NCI-H1694 treated with DMSO at 0.1 percent for 48 hours (cell line): ENCODE measurements around the gene SIAH2.
A peak's percentile ranks its signal among the peaks of the same experiment; 100 is the strongest.
"Not testable (repeated sequence)": the region's sequence is repeated elsewhere in the genome, so short reads cannot be mapped to it uniquely, and the experiment has no call there.

Experiments used
- DNase-seq: peaks from one replicate; lab custom pipeline; 2025; lab: John Stamatoyannopoulos, UW

Gene SIAH2, protein sequence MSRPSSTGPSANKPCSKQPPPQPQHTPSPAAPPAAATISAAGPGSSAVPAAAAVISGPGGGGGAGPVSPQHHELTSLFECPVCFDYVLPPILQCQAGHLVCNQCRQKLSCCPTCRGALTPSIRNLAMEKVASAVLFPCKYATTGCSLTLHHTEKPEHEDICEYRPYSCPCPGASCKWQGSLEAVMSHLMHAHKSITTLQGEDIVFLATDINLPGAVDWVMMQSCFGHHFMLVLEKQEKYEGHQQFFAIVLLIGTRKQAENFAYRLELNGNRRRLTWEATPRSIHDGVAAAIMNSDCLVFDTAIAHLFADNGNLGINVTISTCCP

DNA sequence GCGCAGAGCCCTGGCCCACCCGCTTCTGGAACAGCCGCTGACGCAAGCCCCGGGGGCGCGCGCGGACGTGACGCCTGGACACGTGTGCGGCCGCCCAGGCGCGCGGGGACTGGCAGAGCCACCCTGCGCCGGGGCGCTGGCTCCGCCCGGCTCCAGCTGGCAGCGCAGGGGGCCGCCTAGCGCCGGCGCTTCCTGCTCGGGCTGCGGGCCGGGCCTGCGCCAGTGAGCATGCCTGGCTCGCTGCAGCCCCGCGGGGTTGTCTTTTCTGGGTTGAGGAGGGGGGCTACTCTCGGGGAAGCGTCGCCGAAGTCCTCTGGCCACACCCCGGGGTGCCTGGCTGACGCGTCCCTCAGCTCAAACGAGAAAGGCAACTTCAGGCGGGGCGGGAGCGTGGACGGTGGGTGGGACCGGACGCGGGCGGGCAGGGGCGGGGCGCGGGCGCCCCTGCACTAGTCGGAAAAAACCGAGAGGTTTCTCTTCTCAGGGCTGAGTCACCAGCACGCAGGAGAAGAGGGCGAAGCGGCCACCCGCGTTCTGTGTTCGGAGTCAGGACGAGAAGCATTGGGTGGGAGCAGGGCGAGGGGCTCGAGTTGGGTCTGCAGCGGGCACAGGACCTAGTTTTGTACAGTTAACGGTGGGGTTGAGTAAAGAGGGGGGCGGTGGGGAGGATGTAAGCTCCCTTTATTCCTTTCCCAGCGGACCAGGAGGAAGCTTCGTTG lies at the start of gene SIAH2:
Gene SIAH2 (minus strand): TSS at position 48 of the 719 bp plus-strand sequence. CDS start 320 bp downstream, outside the sequence.
- peak; percentile 91 for DNase-seq

DNA sequence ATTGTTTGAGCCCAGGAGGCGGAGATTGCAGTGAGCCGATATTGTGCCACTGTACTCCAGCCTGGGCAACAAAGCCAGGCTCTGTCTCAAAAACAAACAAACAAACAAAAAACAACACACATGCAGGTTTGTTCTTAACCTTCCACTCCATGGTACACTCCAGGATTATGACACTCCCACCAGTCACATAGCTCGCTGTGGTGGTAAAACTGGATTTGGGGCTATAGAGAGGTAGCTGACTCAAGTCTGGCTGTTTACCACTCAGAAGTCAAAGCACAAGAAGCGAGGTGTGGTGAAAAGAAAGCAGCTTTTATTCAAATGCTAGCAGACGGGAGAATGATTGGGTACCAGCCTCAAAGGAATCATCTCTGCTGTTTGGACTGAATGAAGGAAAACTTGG lies 49.0 kb upstream of the SIAH2 start:
- no peak for DNase-seq

DNA sequence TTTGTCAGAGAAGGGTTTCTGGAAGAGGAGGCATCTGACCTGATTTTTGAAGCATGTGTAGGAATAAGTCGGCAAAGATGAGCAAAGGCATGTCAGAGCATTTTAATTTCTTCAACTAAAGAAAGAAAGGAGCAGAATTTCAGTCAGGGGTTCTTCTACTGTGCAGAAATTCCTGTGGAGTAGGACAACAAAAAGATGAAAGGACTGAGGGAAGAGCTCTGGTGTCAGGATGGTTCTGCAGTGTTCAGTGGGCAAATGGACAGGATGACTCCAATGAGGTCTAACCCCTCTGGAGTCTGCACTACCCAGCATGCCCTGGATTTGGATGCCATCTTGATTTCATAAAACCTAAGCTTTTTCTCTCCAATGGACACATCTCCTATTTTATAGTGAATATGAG lies 47.7 kb upstream of the SIAH2 start:
- DNase-seq = no peak

DNA sequence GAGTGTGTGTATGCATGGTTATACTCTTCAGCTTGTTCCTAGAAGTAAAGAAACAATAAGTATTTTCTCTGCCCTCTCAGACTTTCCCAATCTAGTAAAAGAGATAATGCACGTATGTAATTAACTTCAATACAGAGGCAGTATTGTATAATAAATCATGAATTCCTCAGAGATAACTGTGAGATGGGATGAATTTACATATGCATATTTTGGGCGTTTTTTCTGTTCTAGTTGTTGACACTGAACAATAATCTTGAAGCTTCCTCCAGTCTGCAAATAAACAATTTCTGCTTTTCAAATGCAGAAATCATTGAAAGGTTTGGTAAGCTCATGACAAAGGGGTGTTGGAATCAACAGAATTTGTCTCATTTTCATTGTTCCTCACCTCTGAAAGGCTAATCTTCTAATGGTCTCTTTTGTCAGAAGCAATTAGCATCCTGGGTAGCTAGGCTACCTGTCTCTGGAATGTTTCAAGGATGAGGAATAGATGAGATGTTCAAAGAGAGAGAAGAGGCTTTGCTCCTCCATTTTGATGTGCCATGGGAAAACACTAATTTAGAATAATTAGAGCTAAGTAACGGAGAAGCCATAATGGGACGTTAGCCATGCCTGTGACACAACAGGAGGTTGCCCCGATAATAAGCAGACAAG lies 43.3 kb upstream of the SIAH2 start:
- no peak for DNase-seq

DNA sequence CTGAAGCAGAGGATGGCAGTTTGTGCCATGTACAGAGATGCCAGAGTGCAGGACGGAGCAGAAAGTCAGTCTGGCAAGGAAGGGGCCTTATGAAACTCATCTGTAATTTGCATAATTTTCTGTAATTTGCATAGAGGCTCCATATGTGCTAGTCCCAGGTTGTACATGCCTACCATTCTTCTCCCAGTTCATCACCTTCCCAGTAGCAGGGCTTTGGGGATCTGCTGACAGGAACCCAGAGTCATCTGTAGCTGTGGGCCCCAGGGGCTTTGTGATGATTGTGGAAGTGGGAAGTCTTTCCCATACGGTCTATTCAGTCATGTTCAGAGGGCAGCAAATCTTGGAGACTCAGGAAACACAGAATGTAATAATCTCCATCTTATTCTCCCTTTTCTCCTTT lies 42.4 kb upstream of the SIAH2 start:
- no peak for DNase-seq

DNA sequence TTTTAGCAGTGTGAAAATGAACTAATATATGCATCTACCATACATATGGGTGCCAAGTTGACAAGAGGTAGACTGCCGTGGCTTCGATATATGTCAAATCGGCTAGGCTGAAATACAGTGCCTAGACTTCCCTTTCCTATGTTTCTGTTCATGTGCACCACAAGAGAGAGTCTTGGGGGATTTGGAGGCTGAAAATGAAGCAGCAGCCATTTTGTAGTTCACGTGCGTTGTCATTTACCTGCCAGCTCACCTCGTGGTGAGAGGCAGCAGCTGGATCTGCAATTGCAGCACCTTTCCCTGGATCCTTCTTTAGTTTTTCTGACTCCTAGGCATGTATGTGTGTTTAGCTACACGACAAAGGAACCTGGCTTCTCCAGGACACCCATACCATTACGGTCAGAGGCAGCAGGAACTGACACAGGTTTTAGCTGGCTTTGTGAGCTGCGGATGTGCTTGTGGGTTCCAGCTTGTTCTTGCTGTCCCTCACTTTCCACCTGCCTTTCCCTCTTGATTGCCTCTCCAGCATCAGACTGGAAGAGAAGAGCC lies 40.5 kb upstream of the SIAH2 start:
- DNase-seq = no peak

DNA sequence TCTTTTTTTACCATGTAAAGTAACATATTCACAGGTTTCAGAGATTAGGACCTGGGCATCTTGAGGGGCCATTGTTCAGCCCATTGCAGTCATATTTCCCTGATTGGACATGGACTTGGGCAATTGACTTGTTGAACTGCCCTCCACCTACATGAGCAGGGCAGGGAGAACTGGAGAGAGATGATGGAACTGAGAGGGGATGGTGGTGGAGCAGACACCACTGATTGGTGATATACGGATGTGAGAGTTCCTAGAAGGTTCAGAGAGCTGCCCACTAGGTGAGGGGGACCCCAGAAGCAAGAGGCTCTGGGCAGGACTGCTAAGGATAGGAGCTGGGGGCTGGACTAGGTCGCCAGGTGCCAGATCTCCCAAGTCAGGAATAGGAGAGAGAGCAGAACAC lies 37.8 kb upstream of the SIAH2 start:
- DNase-seq = no peak

DNA sequence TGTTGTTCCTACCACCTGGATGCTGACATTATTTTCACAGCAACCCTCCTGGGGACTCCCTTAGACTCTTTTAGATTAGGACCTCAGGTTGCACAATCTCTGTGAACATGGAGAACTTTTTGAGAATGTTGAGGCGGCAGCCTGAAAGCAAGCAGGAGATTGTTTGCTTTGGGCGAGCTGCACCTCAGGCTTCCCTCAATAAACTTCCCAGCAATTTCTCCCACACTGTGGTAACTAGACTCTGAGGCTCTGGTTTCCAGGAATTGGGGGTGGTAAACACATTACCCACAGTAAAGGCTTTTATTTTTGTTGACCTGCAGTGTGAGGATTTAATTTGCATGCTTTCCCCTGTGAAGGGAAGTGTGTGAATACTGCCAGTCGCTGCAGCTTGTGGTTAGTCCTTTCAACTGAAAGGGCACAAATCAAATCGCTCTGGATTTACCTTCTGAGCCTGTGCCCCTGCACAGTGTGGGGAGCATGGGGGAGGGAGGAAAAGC lies 35.2 kb upstream of the SIAH2 start:
- DNase-seq = no peak

DNA sequence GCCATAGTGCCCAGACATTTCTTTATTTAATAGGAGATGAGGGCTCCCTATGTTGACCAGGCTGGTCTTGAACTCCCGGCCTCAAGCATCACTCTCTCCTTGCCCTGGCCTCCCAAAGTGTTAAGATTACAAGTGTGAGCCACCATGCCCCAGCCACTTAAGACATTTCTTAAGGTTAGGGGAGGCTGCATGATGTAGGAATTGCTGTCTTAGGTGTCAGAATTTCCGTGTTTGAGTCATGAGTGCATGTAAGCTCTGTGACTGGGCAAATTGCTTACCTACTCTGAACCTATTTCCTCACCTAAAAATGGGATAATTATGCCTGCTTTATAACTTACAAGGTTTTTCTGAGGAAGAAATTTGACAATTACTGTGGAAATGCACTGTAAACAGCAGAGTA lies 34.2 kb upstream of the SIAH2 start:
- no peak for DNase-seq

DNA sequence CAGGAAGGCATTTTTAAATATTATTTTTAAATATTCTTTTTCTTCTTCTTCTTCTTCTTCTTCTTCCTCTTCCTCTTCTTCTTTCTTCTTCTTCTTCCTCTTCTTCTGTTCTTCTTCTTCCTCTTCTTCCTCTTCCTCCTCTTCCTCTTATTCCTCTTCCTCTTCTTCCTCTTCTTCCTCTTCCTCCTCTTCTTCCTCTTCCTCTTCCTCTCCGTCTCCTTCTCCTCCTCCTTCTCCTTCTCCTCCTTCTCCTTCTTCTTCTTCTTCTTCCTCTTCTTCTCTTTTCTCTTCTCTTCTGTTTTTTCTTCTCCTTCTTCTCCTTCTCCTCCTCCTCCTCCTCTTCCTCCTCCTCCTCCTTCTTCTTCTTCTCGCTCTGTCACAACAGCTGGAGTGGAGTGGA lies 33.6 kb upstream of the SIAH2 start:
- not testable (repeated sequence) for DNase-seq

DNA sequence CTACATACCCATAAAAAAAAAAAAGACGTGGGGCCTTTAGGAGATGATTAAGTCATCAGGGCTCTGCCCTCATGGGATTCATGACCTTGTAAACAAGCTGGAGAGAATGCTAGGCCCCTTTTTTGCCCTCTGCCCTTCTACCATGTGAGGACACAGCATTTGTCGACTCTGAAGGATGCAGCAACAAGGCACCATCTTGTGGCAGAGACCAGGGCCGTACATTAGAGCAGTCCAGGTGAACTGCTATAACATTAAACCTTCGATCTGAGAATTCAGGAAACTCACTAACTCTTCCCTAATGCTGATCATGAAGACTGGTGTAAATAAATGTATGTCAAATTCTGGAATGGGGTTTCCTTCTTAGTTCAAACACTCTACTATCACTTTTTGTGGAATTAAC lies 30.7 kb upstream of the SIAH2 start:
- DNase-seq = no peak

DNA sequence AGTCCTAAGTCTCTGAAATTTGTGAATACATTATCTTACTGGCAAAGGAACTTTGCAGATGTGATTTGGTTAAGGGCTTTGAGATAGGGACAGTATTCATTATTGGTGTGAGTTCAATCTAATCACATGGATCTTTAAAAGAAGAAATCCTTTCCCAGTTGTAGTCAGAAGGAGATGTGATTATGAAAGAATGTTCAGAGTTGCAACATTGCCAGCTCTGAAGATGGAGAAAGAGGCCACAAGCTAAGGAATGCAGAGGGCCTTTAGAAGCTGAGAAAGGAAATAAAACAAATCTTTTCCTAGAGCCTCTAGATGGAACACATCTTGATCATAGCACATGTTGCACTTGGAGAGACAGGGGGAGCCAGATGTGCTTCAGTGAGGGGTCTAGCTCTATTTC lies 27.7 kb upstream of the SIAH2 start:
- no peak for DNase-seq

DNA sequence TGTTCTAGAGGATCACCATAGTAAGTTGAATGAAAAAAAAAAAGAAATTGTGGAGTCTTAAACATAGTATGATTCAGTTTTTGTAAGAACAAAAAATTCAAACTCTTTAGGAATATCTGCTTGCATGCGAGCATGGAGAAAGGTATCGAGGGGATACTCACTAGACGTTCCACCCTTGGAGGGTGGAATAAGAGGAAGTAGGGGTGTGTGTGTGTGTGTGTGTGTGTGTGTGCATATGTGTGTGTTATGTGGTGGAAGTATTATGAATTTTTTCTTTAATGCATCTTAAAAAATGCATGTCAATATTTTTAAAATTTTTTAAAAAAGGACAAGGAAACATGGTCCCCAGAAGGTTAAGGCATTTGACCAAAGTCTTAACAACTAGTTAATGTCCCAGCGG lies 26.5 kb upstream of the SIAH2 start:
- DNase-seq = no peak

DNA sequence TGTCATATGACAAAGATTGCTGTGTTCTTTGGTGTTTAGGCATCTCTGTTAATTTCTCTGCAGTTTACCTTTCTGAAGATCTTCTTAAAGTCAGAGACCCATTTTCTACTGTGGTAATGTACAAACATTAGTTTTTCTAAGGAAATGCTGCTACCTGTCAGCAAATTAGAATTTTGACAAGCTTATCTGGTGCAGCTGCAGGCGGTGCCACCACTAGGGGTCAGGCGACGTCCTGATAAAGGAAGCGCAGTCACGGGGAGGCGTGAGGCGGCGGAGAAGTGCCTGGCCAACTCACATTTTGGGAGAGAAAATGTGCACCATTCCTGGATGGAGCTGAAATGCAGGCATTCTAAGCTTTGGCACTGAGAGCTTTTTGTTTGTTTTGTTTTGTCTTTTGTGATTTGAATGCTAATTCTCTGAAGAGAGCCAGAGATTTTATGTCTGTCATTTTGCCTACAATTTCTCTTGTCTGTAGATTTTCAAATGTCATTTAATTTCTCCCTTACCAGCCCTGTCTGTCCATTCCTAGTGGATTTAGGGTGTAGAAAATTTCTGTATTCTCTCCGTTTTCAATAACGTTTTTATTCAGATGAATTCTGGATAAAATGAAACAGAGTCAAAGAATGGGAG lies 24.9 kb upstream of the SIAH2 start:
- peak; percentile 64 for DNase-seq

DNA sequence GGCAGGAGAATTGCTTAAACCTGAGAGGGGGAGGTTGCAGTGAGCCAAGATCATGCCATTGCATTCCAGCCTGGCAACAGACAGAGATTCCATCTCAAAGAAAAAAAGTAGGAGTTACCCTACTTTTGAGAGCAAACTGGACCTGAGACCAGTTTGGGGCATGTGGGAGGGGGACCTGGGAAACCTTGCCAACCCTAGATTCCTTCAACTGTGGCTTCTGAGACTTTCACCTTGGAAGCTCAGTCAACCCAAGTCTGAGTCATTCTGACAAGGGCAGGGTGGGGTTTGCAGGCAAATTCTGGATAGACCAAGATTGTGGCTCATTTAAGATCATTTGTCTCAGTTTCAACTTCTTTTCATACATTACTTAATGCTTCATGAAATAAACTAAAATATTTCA lies 23.8 kb upstream of the SIAH2 start:
- no peak for DNase-seq

DNA sequence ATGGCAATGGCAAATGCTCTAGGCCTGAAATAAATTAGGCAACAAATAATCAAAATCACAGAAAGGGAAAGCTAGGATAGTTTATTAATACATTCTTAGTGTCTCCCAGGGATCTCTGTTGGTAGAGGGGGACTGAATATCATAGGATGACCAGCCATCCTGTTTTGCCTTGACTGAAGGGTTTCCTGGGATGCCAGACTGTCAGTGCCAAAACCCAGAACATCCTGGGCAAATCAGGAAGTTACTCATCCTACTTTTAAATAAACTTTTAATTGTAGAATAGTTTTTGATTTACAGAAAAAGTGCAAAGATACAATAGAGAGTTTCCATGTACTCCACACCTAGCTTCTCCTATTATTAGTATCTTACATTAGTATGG lies 21.8 kb upstream of the SIAH2 start:
- DNase-seq = no peak

DNA sequence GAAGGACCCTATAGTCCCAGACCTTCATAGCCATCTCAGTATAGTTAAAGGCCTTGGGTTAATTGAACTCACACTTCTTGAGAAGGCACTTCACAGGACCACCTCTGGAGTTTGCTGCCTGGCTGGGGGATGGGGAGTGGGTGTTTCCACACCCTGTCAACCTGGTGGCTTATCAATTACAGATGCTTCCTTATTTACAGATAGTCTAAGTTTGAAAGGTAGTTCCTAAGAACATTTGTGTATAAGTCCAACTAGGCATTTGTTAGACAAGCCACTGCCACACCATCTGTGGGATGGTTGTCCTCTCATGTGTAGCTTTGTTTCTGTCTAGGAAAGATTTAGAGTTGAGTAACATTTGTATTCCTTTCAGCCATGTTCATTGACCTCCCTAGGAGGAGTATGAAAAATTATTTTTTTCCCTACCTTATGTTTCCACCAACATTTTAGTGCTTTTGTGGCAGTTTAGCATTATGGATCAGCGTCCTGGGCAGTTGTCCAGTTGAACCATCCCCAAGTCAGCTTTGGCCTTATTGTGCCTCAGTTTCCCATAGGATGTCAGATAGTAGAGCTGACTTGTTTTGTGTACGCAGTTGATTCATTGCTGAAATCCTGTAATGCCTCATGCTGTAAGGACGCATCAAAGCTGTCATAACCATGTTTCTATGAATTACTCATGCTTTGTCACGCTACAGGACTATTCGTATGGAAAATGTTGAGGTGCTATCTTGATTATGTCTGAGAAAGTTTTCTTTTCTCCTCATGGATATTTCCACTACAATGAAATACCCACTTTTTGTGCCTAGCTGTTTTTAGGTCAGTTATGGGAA lies 21.2 kb upstream of the SIAH2 start:
- no peak for DNase-seq

DNA sequence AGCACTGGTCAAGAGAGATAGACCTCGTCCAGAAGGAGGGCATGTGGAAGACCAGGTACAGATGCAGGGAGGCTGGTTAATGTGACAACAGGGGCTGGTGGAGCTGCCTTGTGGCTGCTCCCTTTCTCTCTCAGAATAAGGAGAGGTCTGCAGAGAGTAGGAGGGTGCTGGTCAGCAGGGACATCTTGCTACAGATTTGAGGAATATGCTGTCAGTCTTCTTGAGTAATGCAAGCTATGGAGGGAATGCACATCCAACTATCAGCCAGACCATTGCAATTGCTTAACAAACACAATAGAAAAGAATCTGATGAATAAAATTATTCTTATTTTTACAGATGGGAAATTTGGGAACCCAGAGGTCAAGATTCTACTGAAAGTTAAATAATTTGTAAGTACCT lies 20.3 kb upstream of the SIAH2 start:
- DNase-seq = no peak

DNA sequence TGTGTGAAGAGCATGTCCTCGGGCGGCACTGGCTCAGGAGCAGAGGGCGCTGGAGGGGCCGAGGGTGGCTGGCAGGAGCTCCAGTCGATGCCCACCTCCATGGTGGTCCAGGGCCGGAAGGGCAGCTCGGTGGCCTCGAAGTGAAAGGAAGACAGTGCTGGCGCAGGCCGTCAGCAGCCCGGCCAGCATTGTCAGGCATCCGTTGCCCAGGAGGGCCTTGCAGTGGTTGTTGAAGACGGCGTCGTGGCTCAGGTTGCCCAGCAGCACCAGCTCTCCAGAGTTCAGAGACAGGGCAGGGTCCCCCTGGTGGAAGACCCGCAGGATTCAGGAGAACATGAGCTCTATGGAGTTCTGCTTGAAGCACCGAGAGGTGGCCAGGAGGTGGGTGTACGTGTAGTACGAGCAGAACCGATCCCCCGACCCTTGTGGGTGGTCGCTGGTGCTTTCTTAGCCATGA lies 16.5 kb upstream of the SIAH2 start:
- no peak for DNase-seq

DNA sequence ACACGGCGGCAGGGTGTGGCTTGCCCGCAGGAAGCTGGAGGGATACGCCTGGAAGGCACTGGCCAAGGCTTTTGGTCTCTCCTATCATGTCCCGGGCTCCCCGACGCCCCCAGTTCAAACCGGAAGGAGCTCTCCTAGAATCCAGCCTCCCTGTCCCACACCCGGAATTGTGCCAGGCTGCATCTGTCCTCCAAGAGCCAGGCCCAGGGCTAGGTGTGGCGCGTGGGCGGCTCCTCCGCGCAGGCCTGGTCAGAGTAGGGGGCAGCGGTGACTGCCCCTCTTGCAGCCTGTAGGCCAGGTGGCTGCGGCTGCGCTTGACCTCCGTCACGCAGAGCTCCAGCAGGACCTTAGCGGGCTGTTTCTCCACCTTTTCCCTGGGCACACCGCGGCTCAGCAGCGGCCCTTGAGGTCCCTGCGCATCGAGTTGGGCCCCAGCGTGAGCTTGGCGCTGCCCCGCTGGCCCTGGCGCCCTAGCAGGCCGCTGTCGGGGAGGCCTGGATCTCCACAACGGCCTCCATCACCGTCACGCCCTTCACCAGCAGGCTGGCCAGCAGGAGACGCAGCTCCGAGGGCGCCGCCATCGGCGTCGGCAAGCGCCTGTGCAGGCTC lies 15.9 kb upstream of the SIAH2 start:
- no peak for DNase-seq
